Testis (tissue), 3 donors: Measurements from ENCODE around the gene SEMA3C. TPM values are rescaled to one million over a fixed set of nuclear protein-coding genes. Genes with fewer than 3 reads are reported as not detected.

Experiments
- DNase-seq: peaks from one replicate; pipeline ENCODE4 v3.0.0-alpha.2; 2019
- H3K27ac ChIP-seq, 2 donors: fragments of 200-600 bp; sonication (generic); one replicate each; pipeline ENCODE4 v1.5.1; 2019
- H3K27me3 ChIP-seq: fragments of 200-600 bp; sonication (generic); one replicate; pipeline ENCODE4 v1.5.1; 2019
- H3K36me3 ChIP-seq: fragments of 200-600 bp; sonication (generic); one replicate; pipeline ENCODE4 v1.5.1; 2017; ENCODE audit warnings: low read depth; ENCODE audit errors: missing control alignments
- H3K4me1 ChIP-seq: fragments of 200-600 bp; sonication (generic); one replicate; pipeline ENCODE4 v1.5.1; 2019
- H3K4me3 ChIP-seq, 2 donors: fragments of 200-600 bp; sonication (generic); one replicate each; pipeline ENCODE4 v1.5.1; 2017 to 2019
- H3K9me3 ChIP-seq: fragments of 200-600 bp; sonication (generic); one replicate; pipeline ENCODE4 v1.5.1; 2017
- CTCF ChIP-seq, 3 experiments: fragments of 450-650 bp in 2 of 3; fragments of 200-600 bp in 1 of 3; sonication (generic) in 1 of 3; IDR thresholded peaks; one replicate each; pipeline ENCODE4 v1.5.1; 2016 to 2019; ENCODE audit warnings: antibody characterized with exemption in 3 of 3, mild to moderate bottlenecking in 2 of 3, moderate library complexity in 1 of 3
- POLR2A ChIP-seq: fragments of 450-650 bp; IDR thresholded peaks from one replicate; pipeline ENCODE4 v1.6.1; 2017; ENCODE audit warnings: antibody characterized with exemption, mild to moderate bottlenecking, moderate library complexity
- WGBS, 2 donors: methylation state at CpG; one replicate each; pipeline ENCODE4 v1.1.5; 2018; 5-methylcytosine and 5-hydroxymethylcytosine counted together
- intact Hi-C: fragments of 100-400 bp; cut with DNase I; formaldehyde crosslinking; loops from one replicate; pipeline ENCODE4 v1.15.1; 2023; ENCODE audit warnings: low total_unique reads
- polyA plus RNA-seq: library from polyadenylated mRNA; stranded (reverse); fragments of 350-450 nt; fragmentation: Illumina TruSeq; extraction: RNeasy Lipid Tissue Mini Kit (QIAGEN cat#74804); gene quantifications from one replicate; pipeline ENCODE4 v1.2.3, GENCODE V29; 2014; ENCODE audit warnings: low read depth, low replicate concordance; ENCODE audit not compliant: insufficient read depth
- total RNA-seq, 2 donors: library from RNA; depleted of rRNA; stranded (reverse); fragments of >200 nt; gene quantifications; one replicate each; pipeline ENCODE4 v1.2.3, GENCODE V29; 2016

The SEMA3C gene
- total and polyA plus RNA-seq, 3 donors from 2014 or later: 23.1 to 113 (median 78.8) TPM

- Histone ChIP-seq H3K27ac (no peak overlapping the region), H3K9me3 (no peaks in the 10 kb centered on the region), H3K4me1 (no peaks in the 10 kb centered on the region), H3K36me3 (no peaks in the 10 kb centered on the region), H3K4me3 (no peak overlapping the region), H3K27me3 (no peaks in the 10 kb centered on the region)
- DNase-seq: no peak
- intact Hi-C loops: no loop called here
- 79 to 94% methylated on average over 4 of the region's 4 CpGs for WGBS, 2 donors
- TF ChIP-seq POLR2A (no peak), CTCF (IDR thresholded peaks at IDR 0.05) (no peak)
Measured at GRCh38 chr7:80763704-80764103, 155.1 kb downstream of the SEMA3C start.

GRCh38 chr7:80763289-80763688 is 155.6 kb downstream of the SEMA3C start:
- intact Hi-C loops: no loop called here
- H3K4me1 ChIP-seq: no peaks in the 10 kb centered on the region
- WGBS, 2 donors: 75 to 79% methylated on average over 1 of the region's 1 CpG
- H3K27ac ChIP-seq: no peak overlapping the region
- H3K27me3 ChIP-seq: no peaks in the 10 kb centered on the region
- no peak for TF ChIP-seq CTCF (IDR thresholded peaks at IDR 0.05)
- TF ChIP-seq POLR2A: no peak
- H3K4me3 ChIP-seq: no peak overlapping the region
- DNase-seq: no peak
- H3K36me3 ChIP-seq: no peaks in the 10 kb centered on the region
- no peaks in the 10 kb centered on the region for H3K9me3 ChIP-seq

- TF ChIP-seq CTCF (IDR thresholded peaks at IDR 0.05): no peak
- no peak for TF ChIP-seq POLR2A
- 79 to 87% methylated on average over 4 of the region's 4 CpGs for WGBS, 2 donors
- DNase-seq: no peak
- intact Hi-C loops: no loop called here
- Histone ChIP-seq H3K27ac (no peak overlapping the region), H3K36me3 (no peaks in the 10 kb centered on the region), H3K4me3 (no peak overlapping the region), H3K9me3 (no peaks in the 10 kb centered on the region), H3K27me3 (no peaks in the 10 kb centered on the region), H3K4me1 (no peaks in the 10 kb centered on the region)
Measured at GRCh38 chr7:80760292-80760691, 158.6 kb downstream of the SEMA3C start.

GRCh38 chr7:80752954-80753690 is 165.7 kb downstream of the SEMA3C start:
- TF ChIP-seq POLR2A (no peak), CTCF (IDR thresholded peaks at IDR 0.05) (no peak)
- no peaks in the 10 kb centered on the region for H3K27me3 ChIP-seq
- intact Hi-C loops: no loop called here
- H3K4me3 ChIP-seq: no peak overlapping the region
- no peak for DNase-seq
- H3K4me1 ChIP-seq: no peaks in the 10 kb centered on the region
- H3K9me3 ChIP-seq: no peaks in the 10 kb centered on the region
- 84 to 86% methylated on average over 6 of the region's 6 CpGs for WGBS, 2 donors
- H3K36me3 ChIP-seq: no peaks in the 10 kb centered on the region
- H3K27ac ChIP-seq: no peak overlapping the region

- intact Hi-C loops: no loop called here
Measured at GRCh38 chr7:80749270-80749669, 169.6 kb downstream of the SEMA3C start.

More at GRCh38 chr7:80749270-80749669, 169.6 kb downstream of the SEMA3C start:
- no peak for TF ChIP-seq POLR2A
- TF ChIP-seq CTCF (IDR thresholded peaks at IDR 0.05): no peak
- 68 to 76% methylated on average over 2 of the region's 2 CpGs for WGBS, 2 donors
- H3K27me3 ChIP-seq: no peaks in the 10 kb centered on the region
- H3K27ac ChIP-seq: no peak overlapping the region
- H3K4me1 ChIP-seq: no peaks in the 10 kb centered on the region
- no peak overlapping the region for H3K4me3 ChIP-seq
- DNase-seq: no peak
- no peaks in the 10 kb centered on the region for H3K9me3 ChIP-seq
- H3K36me3 ChIP-seq: no peaks in the 10 kb centered on the region
